ENCODE measurements around the gene NMBR.

NMBR gene

DNA sequence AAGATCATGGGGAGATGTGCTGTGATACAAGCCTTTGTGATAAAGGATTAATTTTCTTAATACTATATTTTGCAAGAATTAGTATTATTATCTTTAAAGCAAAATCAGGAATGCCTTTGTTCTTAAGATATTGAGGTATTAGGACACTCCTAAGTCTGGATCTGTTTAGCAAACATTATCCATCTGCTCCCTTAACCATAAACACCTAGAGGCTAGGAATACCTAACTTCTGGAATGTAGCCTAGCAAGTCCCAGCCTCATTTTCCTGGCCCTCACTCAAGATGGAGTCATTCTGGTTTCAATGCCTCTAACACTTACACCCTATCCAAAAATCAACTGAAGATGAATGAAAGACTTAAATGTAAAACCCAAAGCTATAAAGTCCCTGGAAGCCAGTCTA lies 120.5 kb downstream of the NMBR start:
- Histone ChIP-seq H3K9me3 (replicated peaks; ENCODE audit: insufficient read depth, low read length) (no peaks in the 10 kb centered on the region), H3K79me2 (ENCODE audit: low read length) (no peaks in the 10 kb centered on the region), H3K4me1 (ENCODE audit: low read length) (no peaks in the 10 kb centered on the region), H3K27ac (ENCODE audit: low read length) (no peak overlapping the region), H2AFZ (ENCODE audit: low read length) (no peak overlapping the region), H3K4me2 (ENCODE audit: low read depth, low read length) (no peak overlapping the region), H3F3A (ENCODE audit: insufficient read depth, low read length) (no peaks in the 10 kb centered on the region), H3K36me3 (replicated peaks; ENCODE audit: insufficient read depth, low read length) (no peaks in the 10 kb centered on the region), H3K27me3 (replicated peaks; ENCODE audit: insufficient read depth, low read length) (no peaks in the 10 kb centered on the region), H3K9ac (ENCODE audit: low read length) (no peak overlapping the region), H4K20me1 (ENCODE audit: insufficient read depth, low read length) (no peaks in the 10 kb centered on the region), H3K4me3 (ENCODE audit: low read length) (no peak overlapping the region), H3K9me2 (replicated peaks; ENCODE audit: insufficient read depth, low read length) (no peaks in the 10 kb centered on the region)
- DNase-seq: no peak
- TF ChIP-seq EZH2phosphoT487 (IDR thresholded peaks at IDR 0.05; ENCODE audit: low read length) (no peak), EZH2 (optimal IDR thresholded peaks at IDR 0.05; ENCODE audit: low read depth, low read length) (no peak)
- TF ChIP-seq, protein P1, sequence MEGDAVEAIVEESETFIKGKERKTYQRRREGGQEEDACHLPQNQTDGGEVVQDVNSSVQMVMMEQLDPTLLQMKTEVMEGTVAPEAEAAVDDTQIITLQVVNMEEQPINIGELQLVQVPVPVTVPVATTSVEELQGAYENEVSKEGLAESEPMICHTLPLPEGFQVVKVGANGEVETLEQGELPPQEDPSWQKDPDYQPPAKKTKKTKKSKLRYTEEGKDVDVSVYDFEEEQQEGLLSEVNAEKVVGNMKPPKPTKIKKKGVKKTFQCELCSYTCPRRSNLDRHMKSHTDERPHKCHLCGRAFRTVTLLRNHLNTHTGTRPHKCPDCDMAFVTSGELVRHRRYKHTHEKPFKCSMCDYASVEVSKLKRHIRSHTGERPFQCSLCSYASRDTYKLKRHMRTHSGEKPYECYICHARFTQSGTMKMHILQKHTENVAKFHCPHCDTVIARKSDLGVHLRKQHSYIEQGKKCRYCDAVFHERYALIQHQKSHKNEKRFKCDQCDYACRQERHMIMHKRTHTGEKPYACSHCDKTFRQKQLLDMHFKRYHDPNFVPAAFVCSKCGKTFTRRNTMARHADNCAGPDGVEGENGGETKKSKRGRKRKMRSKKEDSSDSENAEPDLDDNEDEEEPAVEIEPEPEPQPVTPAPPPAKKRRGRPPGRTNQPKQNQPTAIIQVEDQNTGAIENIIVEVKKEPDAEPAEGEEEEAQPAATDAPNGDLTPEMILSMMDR (IDR thresholded peaks at IDR 0.05; ENCODE audit: low read length): no peak
